ENCODE data around the gene AMDHD2. TPM values are rescaled to one million over a fixed set of nuclear protein-coding genes. Genes with fewer than 3 reads are reported as not detected.

AMDHD2 gene
- total RNA-seq, result 10 to 100 TPM; 11.6 to 23.9 (median 17.5) TPM

DNA sequence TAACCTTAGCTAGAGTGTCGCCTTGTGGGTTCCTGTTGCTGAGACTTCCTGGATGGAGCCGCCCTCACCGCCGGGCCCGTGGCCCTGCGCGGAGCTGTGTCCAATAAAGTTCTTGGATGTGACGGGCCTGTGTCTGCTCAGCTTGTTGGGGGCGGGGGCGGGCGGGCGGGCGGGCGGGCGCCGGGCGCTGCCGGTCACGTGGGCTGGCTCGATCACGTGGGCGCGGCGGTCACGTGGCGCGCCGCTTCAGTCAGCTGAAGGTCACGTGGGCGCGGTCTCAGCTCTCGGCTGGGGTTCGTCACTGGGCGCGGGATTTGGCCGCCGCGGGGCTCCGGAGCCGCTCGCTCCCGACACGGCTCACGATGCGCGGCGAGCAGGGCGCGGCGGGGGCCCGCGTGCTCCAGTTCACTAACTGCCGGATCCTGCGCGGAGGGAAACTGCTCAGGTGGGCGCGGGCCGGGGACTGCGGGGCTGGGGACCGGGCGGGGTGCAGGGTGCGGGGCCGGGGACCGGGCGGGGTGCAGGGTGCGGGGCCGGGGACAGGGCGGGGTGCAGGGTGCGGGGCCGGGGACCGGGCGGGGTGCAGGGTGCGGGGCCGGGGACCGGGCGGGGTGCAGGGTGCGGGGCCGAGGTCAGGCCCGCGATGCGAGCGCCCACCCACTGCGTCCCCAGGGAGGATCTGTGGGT, at the start of gene AMDHD2:
TSS of gene AMDHD2 (plus strand) at position 275 of the 687 bp plus-strand sequence. CDS start at position 363, 88 bp downstream.
- peaks cover 11 to 58% (median 23%) of the 10 kb centered on the region in 3 donors for H3K36me3 ChIP-seq
- peaks cover 53 to 70% (median 57%) of the 10 kb centered on the region in 3 donors for H3K4me1 ChIP-seq
- 0% methylated on average over 1 of the region's 83 CpGs; no CpG with 5 or more reads in 1 of the 2 donors for WGBS, 2 donors
- no peaks in the 10 kb centered on the region for H3K27me3 ChIP-seq
- intact Hi-C loops (cut with DNase I), result no loop called here
- peak within 1 kb of the TSS; percentile 93 to 100 (median 98) for H3K27ac ChIP-seq
- DNase-seq, result peak; percentile 55
- H3K9me3 ChIP-seq, result no peaks in the 10 kb centered on the region
- TF ChIP-seq, protein P1, sequence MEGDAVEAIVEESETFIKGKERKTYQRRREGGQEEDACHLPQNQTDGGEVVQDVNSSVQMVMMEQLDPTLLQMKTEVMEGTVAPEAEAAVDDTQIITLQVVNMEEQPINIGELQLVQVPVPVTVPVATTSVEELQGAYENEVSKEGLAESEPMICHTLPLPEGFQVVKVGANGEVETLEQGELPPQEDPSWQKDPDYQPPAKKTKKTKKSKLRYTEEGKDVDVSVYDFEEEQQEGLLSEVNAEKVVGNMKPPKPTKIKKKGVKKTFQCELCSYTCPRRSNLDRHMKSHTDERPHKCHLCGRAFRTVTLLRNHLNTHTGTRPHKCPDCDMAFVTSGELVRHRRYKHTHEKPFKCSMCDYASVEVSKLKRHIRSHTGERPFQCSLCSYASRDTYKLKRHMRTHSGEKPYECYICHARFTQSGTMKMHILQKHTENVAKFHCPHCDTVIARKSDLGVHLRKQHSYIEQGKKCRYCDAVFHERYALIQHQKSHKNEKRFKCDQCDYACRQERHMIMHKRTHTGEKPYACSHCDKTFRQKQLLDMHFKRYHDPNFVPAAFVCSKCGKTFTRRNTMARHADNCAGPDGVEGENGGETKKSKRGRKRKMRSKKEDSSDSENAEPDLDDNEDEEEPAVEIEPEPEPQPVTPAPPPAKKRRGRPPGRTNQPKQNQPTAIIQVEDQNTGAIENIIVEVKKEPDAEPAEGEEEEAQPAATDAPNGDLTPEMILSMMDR (IDR thresholded peaks at IDR 0.05), result no peak
- peak in 3 of 4 donors; percentile 37 to 68 (median 56) for TF ChIP-seq POLR2A (IDR thresholded peaks at IDR 0.05)
- H3K4me3 ChIP-seq, result peak within 1 kb of the TSS; percentile 50 to 85 (median 64)

DNA sequence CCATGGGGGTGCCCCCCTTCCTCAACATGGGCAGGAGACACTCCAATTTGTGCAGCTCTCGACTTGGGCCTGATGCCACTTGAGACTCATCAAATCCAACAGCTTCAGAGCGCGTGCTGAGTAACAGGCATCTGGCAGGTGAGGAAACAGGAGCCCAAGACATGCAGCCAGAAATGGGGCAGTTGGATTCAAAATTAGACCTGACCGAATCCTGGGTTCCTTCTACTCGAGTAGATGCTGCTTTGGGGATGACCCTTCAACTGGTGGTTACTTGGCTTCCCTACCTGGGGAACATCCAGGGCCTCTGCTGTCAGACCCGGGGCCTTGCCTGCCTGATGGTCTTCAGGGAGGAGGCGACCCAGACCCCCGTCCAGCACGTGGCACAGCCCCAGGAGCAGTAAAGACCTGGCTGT, 49.6 kb upstream of the AMDHD2 start:
- no peak for DNase-seq
- Histone ChIP-seq H3K9me3 (no peaks in the 10 kb centered on the region), H3K36me3 (no peaks in the 10 kb centered on the region), H3K4me1 (peaks cover 31 to 83% (median 59%) of the 10 kb centered on the region in 3 donors), H3K27ac (no peak overlapping the region), H3K27me3 (peaks cover 4 to 75% (median 18%) of the 10 kb centered on the region in 4 donors), H3K4me3 (peak overlapping the region in 1 of 4 donors; percentile 36)
- 20% methylated on average over 1 of the region's 9 CpGs; no CpG with 5 or more reads in 1 of the 2 donors for WGBS, 2 donors
- intact Hi-C loops (cut with DNase I), result no loop called here
- TF ChIP-seq POLR2A (IDR thresholded peaks at IDR 0.05), result no peak
- TF ChIP-seq, protein P1 (IDR thresholded peaks at IDR 0.05), result no peak

GRCh38 chr16:2471016-2471652, 49.0 kb upstream of the AMDHD2 start, which contains the start of gene NTN3:
NTN3 (plus strand) TSS chr16:2471297; CDS start chr16:2471702, 405 bp downstream.
- peaks cover 35 to 88% (median 64%) of the 10 kb centered on the region in 3 donors for H3K4me1 ChIP-seq
- H3K27ac ChIP-seq, result no peak within 1 kb of the TSS
- intact Hi-C loops (cut with DNase I), result no loop called here
- H3K27me3 ChIP-seq, result peaks cover 4 to 77% (median 18%) of the 10 kb centered on the region in 4 donors
- H3K36me3 ChIP-seq, result no peaks in the 10 kb centered on the region
- no peaks in the 10 kb centered on the region for H3K9me3 ChIP-seq
- H3K4me3 ChIP-seq, result peak within 1 kb of the TSS; percentile 0 to 58 (median 18)
- TF ChIP-seq, protein P1 (IDR thresholded peaks at IDR 0.05), result no peak
- TF ChIP-seq POLR2A (IDR thresholded peaks at IDR 0.05), result no peak
- no CpG with 5 or more reads among the region's 59 CpGs for WGBS, 2 donors
- no peak for DNase-seq

DNA sequence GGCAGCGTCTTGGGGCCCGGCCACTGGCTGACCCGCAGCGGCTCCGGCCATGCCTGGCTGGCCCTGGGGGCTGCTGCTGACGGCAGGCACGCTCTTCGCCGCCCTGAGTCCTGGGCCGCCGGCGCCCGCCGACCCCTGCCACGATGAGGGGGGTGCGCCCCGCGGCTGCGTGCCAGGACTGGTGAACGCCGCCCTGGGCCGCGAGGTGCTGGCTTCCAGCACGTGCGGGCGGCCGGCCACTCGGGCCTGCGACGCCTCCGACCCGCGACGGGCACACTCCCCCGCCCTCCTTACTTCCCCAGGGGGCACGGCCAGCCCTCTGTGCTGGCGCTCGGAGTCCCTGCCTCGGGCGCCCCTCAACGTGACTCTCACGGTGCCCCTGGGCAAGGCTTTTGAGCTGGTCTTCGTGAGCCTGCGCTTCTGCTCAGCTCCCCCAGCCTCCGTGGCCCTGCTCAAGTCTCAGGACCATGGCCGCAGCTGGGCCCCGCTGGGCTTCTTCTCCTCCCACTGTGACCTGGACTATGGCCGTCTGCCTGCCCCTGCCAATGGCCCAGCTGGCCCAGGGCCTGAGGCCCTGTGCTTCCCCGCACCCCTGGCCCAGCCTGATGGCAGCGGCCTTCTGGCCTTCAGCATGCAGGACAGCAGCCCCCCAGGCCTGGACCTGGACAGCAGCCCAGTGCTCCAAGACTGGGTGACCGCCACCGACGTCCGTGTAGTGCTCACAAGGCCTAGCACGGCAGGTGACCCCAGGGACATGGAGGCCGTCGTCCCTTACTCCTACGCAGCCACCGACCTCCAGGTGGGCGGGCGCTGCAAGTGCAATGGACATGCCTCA, 48.3 kb upstream of the AMDHD2 start:
- Histone ChIP-seq H3K36me3 (no peaks in the 10 kb centered on the region), H3K27me3 (peaks cover 4 to 76% (median 18%) of the 10 kb centered on the region in 4 donors), H3K27ac (no peak overlapping the region), H3K4me1 (peaks cover 35 to 90% (median 65%) of the 10 kb centered on the region in 3 donors), H3K9me3 (no peaks in the 10 kb centered on the region), H3K4me3 (peak overlapping the region in 3 of 4 donors; percentile 1 to 58 (median 36))
- TF ChIP-seq, protein P1 (IDR thresholded peaks at IDR 0.05), result no peak
- TF ChIP-seq POLR2A (IDR thresholded peaks at IDR 0.05), result no peak
- intact Hi-C loops (cut with DNase I), result no loop called here
- no peak for DNase-seq
- no CpG with 5 or more reads among the region's 61 CpGs for WGBS, 2 donors
